GM21723 (cell line): Measurements from ENCODE around the gene STXBP6.
"Not testable (repeated sequence)": the region's sequence is repeated elsewhere in the genome, so short reads cannot be mapped to it uniquely, and the experiment has no call there.

Experiments
- ATAC-seq: cut with Tn5 transposase; IDR thresholded peaks from one replicate; pipeline ENCODE4 v1.9.1; 2021; ENCODE audit warnings: mild to moderate bottlenecking, moderate library complexity; ENCODE audit not compliant: unreplicated experiment

STXBP6 gene

DNA sequence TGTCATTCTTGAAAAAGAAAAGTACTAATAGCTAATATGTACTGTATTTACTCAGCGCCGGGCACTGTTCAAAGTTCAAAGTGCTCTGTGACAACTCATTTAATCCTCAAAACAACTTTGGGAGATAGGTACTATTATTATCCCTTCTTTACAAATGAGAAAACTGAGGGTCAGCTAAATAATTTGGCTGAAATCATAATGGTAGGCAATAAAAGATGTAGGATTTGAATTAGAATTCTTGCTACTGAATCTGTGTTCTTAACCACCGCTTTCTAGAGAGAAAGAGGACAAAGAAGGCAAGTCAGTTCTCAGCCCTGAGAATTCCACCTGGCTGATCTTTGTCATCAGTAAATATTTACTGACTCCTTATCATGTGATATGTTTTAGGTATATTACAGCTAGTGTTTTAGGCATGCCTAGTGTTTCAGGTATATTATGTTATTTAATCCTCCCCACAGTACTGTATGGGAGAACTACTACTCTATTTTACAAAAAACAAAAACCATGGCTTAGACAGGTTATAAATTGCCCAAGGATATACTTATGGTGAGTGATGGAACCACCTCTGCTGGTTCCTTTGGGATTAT is 210.2 kb downstream of the STXBP6 start:
- ATAC-seq = no peak

- ATAC-seq = no peak
Measured at GRCh38 chr14:24838945-24839616, 210.9 kb downstream of the STXBP6 start.

GRCh38 chr14:24837280-24838046 is 212.5 kb downstream of the STXBP6 start:
- no peak for ATAC-seq

GRCh38 chr14:24836324-24836723 is 213.6 kb downstream of the STXBP6 start:
- ATAC-seq = not testable (repeated sequence)

GRCh38 chr14:24834956-24835355 is 215.0 kb downstream of the STXBP6 start:
- ATAC-seq = no peak

- no peak for ATAC-seq
Measured at GRCh38 chr14:24833385-24833784, 216.6 kb downstream of the STXBP6 start.

DNA sequence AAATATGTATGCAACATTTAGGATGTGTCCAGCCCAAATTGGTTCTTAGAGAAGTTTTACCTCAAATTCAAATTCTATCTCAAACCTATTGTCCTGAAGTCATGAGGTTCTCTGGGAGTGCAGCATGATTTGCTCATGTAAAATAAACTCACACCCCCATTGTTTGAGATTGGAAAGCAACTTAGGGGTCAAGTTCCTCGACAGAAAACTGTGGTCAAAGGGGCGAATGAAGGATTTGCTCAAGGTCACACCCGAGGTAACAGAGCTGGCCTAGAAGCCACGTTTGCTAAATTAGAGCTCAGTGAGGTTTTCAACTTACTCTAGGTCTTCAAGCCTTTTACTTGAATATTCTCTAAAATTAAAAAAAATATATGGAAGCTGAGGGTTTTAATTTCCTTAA is 218.3 kb downstream of the STXBP6 start:
- no peak for ATAC-seq

DNA sequence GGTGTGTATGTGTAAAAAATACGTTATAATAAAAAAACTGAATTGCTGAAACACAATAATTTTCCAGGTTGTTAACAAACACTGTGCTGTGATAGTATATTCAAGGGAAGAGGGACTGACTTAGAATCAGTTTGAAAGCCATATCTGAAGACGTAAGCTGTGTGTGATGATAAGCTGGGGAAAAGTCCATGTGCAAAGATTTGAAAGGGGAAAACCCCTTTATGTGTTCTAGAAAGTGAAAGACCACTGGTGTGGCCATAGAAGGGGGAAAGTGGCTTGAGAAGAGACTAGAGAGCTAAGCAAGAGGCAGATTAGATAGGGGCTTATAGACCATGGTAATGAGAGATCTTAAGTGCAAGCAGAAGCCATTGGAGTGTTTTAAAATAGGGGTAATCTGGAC is 220.1 kb downstream of the STXBP6 start:
- no peak for ATAC-seq

DNA sequence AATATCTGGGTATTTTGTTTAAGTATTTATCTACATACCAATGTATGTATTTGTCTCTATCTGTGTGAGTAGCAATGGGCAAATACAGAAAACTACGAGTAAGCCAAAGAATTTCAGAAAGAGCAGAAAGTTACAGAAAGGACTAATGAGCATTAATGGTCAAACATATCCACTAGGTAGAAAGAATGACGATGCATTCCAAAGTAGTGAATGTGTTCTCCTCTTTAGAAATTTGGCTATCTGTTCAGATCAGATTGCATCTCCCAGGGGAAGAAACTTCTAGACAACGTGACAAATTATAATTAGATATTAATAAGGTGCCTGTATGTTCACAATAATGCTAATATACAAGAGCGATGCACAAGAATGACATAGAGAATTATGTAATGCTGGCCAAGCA is 221.5 kb downstream of the STXBP6 start:
- ATAC-seq = no peak

GRCh38 chr14:24826390-24826789 is 223.6 kb downstream of the STXBP6 start:
- ATAC-seq = no peak

GRCh38 chr14:24820616-24821015 is 229.3 kb downstream of the STXBP6 start:
- no peak for ATAC-seq

- no peak for ATAC-seq
Measured at GRCh38 chr14:24818823-24819341, 231.1 kb downstream of the STXBP6 start.

DNA sequence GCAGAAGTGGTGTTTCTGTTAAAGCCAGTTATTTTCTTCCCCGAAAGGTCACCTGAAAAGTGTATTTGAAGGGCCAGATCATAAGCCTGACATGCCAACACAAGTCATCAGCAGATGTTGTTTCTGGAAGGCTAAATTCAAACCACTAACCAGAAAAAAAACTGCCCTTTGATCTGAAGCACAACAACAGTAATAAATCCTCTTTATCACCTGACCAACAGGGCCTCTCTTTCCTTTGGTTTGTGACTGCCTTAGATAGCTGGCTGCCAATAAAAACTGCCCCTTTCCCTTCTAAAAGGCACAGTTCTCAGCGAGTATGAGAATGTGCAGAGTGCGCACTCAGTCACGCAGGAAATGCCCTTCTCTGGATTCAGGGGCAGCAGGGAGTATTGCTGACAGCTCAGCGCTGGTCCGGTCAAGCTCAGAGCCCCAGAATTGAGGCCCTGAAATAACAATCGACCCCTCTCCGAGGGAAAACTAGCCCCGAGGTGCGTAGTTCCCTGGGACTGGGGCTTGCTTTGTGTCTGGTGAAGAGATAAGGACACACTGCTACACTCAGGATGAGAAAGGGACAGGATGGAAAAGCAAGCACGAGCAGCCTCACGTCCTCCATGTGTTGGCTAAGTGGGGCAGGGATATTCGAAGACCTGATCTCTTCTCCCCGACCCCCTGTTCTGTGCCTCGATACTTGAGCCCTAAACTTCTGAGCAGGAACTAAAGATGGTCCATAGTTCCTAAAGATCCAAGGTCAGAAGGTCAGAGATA is 231.7 kb downstream of the STXBP6 start:
- no peak for ATAC-seq

DNA sequence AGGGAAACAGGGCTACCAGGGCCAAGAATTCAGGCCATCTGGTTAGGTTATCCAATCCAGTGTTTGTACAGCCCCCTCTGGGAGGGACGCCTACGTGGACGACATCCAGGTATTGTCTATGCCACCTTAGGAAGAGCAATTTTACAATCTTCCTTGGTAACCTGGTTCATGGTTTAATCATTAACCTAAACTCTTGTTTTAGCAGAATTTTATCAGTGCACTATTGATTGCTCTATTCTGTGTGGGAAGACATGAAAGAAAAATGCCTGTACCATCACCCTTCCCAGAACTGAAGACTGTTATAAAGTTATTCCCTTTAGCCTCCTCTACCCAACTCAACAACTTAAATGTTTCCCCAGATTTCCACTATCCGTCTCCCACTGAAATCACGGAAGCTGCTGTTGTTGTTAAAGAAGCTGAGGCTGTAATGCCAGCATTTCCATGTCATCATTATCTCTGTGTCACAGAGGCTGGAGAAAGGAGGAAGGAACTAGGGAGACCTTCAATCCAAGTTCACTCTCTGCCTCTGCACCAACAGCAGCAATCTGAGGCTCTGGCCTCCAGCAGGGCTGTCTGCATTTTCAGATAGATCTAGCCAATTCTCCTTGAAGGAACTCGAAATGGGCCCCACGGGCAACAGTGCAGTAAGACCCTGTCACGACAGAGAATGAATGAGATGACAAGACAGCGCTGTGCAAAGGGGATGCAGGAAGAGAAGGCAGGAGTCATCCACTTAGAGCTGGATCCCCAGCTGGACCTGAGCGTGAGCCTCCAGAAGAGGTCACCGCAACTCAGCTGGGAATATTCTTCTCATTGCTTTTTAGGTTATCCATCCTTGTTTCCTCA is 232.5 kb downstream of the STXBP6 start:
- ATAC-seq = no peak

DNA sequence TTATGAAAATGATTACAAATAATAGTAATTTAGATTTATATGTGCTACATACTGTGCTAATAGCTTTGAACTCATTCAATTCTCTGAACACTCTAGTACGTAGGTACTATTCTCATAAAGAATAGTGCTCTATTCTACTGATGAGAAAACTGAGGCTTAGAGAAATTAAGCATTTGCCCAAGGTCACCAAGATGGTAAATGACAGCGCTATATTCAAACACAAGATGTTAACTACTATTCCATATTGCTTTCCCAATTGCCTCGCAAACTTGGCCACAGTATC is 233.1 kb downstream of the STXBP6 start:
- no peak for ATAC-seq

GRCh38 chr14:24816011-24816928 is 233.7 kb downstream of the STXBP6 start:
- ATAC-seq = no peak

GRCh38 chr14:24815543-24815942 is 234.4 kb downstream of the STXBP6 start:
- no peak for ATAC-seq

- no peak for ATAC-seq
Measured at GRCh38 chr14:24814944-24815343, 235.0 kb downstream of the STXBP6 start.

- no peak for ATAC-seq
Measured at GRCh38 chr14:24814346-24814745, 235.6 kb downstream of the STXBP6 start.
